Measurements from ENCODE around the gene ZNF474.
"Not testable (repeated sequence)": the region's sequence is repeated elsewhere in the genome, so short reads cannot be mapped to it uniquely, and the experiment has no call there.

ZNF474 gene
- total RNA-seq: 0 to 0.31 (median 0.12) reads per million in 4 donors

DNA sequence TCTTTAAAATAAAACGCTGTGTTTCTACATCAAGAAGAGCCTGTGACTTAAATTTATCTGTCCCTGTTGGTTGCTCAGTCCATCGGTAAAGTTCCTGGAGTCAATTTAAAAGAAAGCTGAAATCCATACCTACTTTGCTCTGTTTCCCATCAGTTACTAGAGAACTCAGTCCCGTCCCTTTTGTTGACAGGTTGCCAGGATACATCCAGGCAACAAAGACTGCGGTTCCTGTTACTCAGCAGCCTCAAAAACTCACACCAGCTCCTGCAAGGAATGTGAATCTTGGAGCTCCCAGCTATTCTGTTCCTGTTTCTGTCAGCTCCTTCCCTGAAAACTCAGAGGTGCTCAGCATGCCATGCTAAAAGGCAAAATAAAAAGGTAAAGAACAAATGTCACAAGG, at the start of gene ZNF474:
ZNF474 (plus strand) TSS at position 241 of the 400 bp plus-strand sequence. CDS start 22,445 bp downstream, outside the sequence.
- no peak for DNase-seq

DNA sequence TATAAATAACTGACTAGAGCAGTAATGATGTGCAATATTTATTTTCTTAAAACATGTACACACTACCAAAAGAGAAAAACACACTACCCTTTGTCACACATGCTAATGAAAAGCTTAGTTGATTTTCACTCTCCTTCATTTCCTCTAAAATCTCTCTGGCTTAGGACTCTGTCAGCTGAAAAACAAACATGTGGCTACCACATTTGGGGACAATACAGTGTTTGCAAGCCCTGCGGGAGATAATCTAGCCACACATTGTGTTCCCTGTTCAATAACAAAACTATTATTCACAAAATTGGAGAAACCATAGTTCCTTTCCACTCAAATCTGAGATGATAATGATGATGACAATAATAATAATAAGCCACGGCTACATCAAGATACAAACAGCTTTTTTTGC, 47.8 kb upstream of the ZNF474 start:
- DNase-seq: no peak

DNA sequence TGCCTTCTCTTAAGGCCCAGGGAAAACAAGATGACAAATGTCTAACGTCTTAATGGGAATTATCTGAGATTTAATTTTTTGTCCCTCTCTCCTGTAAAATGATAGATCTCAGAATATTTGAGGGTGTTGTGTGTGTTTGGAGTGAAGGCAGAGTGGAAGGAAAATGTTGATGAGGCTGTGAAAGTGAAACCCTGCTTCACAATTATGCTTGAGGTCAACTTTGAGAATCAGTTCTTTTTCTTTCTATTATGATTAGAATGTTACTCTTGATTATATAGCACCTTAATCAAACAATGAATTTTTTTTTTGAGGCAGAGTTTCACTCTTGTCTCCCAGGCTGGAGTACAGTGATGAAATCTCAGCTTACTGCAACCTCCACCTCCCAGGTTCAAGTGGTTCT, 45.8 kb upstream of the ZNF474 start:
- DNase-seq: no peak

DNA sequence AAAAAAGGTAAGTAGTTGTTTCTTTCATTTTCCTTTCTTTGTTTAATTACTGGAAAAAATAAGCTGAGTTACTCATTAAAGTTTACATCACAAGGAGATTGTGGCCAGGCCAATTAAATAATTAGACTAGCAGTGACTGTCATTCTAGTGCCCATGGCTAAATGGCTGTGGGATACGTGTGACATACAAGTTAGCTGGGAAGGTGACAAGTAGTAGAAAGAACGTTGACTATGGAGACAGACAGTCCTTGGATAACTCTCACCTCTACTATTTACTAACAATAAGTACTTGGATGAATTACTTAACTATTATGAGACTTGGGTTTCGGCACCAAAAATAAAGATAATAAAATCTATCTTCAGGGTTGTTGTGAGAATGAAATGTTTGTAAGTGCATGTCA, 44.3 kb upstream of the ZNF474 start:
- DNase-seq: no peak

DNA sequence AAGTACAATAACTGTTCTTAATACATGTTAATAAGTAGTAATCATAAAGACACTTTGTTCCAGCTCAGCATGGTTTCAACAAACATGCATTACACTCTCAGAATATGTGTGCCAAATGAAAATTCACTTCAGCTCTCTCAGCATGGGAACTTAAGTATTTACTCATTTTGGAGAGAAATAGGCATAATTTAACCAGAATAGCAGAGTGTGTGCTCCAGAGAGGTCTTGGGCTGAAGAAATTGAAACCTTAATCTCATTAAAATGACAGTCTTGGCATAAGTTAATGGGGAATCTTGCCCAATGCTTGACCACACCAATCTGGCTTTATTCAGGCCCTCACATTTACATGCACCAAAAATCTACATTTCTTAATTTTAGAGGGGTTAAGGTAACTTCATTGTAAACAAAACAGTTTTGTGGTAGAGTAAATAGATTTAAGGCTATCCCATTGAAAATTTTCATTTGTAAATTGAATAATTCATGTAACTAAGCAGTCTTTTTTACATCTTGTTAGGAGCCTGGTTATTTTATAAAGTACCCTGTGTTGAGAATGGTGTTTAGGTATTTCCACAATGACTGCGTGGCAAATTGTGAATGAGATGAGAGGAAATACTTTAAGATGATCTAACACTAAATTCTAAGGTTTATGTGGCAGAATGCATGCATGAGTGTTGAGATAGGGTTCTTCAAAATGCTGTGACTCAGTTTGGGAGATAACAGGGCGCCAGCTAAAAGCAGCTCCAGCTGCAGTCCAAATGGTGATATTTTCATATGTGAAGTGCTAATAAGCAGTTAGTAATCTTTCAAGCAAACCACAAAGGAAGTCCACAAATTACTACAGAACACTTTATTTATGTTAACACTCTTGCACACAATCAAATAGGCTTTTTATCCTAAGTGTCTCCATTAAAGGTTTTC, 40.0 kb upstream of the ZNF474 start:
- no peak for DNase-seq

DNA sequence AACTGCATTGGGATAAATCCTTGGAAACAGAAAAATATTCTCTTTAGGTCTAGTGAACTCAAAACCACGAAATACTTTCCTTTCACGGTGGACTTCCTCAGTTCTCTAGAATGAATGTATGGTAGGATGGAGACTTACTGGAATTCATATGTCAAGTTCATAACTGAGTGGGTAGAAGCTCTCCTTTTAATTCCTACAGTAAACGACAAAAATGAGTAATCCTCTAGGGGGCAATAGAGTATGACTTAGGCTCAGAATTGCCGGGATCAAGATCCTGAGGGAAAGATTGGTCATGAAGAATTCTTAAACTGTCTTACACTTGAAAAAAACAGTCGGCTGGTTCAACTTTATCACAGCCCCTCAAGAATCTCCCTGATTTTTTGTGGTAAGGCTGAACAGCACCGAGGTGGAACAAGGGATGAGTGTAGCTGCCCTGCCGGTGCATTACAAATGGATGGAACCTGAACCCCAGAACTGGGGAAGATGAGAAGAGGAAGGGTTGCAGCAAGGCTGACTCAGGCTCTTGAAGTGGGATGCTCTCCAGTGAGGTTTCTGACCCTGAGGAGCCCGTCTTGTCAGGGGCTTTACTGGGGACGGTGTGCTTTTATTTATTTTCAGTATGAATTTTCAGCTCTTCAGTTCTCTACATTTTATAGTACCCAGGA, 37.3 kb upstream of the ZNF474 start:
- no peak for DNase-seq

DNA sequence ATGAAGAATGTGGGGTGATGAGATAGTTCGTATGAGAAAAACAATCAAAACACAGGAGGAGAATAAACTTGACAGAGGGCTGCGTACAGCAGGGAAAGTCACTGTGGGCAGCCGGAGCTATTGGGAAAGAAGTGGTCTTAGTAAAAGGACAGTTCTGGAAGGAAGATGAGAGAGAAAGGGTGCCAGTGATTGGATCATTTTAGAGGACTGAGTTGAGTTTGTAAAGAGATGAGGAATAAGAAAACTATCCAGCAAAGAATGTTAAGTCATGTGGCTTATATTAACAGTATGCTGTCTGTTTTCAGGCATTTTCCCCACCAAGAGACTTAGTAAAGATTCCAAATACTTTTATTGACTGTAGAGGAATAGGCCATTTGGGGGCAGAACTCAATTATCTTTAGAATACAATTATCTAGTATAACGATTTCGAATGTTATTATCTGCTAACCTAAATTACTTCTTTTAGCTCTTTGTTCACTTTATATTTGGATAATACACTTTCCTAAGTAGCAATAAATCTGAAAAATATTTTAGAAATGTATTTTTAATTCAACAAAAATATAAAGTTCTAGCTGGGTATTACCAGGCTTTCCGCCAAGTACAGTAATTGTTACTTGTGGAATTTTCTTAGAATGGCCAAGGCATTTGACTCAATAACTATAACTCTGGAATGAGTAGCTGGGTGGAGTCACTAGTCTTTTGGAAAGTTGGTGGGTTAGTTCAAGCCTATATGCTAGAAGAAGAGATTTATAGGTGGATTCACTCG, 35.7 kb upstream of the ZNF474 start:
- DNase-seq: no peak

DNA sequence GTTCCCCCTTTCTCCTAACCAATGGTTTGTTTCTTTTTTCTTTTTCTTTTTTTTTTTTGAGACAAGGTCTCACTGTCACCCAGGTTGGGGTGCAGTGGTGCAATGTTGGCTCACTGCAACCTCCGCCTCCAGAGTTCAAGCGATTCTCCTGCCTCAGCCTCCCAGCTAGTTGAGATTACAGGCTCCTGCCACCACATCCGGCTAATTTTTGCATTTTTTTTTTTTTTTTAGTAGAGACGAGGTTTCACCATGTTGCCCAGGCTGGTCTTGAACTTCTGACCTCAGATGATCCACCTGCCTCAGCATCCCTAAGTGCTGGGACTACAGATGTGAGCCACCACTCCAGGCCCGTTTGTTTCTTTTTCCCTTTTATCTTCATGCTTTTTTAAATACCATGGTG, 35.1 kb upstream of the ZNF474 start:
- not testable (repeated sequence) for DNase-seq

DNA sequence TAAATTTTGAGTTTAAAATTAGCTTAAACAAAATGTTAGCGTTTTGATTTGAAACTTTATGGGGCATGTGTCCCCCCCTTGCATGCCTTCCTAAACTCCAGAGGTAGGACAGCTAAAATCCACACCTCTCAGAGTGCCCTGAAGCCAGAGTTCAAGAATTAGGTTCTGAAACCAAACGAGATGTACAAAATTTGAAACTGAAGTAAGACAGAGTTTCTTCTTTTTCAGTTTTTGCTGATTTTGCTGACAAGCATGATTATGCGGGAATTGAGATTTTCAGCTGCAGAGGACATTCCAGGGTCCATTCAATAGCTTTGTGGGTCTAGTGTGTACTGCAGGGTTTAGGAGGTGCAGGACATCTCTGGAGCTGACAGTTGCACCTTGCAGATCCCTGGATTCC, 34.2 kb upstream of the ZNF474 start:
- DNase-seq: no peak

DNA sequence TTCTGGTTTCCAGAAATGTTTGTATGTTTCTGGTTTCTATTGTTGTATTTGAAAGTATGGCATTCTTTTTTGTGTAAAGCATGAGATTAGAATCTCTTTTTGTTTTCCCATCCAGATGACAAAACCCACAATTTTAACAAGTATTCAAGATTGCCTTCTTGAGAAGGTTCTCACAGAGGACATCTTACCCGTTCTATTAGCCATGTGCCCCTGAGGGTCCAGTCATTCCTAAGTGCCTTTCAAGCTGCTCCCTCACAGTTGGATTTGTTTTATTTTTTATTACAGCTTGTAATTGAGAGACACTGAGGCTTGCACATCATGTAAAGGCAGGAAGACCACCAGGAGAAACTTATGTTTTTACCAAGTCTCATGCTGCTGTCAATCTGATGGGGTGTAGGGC, 32.0 kb upstream of the ZNF474 start:
- DNase-seq: no peak

DNA sequence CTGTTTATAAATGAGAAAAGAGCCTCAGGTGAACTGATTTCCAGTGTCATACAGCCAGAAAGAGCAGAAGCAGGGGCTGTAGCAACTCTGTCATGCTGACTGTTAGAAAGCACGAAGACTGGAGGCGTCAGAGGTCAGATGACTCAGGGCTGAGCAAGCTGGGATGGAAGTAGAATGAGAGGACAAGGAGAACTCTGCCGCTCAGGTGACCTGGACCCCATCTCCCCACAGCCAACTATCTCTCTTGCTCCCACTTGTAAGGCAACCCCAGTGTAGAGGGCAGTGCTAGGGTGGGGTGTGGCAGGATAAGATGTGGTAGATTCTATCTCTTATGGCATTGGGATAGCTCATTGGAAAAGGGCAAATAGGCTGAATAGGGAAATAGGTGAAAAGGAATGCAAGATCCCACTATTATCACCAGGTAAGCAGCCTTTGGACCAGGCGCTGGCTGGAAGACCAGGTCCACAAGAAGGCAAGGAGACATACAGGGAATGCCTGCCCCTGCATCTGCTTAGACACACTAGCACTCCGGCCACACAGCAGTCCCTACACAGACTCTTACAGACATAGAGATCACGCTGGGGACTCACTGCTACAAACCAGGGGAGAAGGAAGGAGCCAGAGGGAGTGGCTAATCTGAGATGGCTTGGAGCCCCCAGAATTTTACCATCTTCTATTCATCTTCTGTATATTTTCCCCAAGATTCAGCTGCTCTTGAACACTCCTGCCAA, 30.1 kb upstream of the ZNF474 start:
- no peak for DNase-seq

DNA sequence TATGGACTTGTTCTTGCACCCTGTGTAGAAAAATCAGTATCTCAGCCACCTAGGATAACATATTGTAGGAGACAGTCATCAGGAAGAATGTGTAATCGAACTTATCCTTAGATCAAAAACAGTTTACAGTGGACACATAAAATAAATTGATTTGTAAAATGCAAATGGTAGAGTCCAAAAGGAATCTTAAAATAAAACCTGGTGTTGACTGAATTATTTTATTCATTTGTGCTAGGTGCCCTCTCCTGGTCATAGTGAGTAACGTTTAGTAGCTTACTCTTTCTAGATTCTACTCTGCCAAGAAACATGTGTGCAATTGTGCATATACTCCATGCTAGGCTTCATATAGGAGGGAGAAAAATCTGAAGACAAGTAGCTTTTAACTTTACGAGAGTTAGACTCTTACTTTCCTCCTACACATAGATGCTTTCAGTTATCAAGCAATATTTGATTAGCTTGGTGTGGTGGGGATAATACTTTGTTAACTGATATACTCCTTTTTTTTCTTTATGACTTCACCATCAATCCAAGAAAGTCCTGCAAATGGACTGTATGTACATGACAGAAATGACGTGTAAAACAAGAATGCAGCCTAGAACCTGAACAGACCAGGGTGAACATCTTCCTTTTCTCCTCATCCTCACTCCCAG, 27.6 kb upstream of the ZNF474 start:
- DNase-seq: no peak

DNA sequence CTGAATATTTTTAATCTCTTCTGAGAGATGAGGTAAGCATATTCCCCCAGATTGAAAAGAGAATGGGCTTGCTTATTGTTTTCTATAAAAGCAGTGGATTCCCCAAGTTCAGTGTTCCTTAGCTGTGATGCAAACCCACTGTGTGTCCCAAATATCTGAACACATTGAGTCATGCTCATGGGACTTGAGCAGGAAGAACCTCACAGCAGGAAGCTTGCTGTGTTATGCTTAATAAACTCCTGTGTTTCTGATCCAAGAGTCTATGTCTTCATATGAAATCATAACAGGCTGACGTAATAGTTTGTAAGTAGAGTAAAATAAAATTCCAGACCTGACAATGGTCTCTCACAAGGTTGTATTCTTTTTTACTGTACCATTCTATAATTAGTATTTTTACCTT, 26.5 kb upstream of the ZNF474 start:
- no peak for DNase-seq

DNA sequence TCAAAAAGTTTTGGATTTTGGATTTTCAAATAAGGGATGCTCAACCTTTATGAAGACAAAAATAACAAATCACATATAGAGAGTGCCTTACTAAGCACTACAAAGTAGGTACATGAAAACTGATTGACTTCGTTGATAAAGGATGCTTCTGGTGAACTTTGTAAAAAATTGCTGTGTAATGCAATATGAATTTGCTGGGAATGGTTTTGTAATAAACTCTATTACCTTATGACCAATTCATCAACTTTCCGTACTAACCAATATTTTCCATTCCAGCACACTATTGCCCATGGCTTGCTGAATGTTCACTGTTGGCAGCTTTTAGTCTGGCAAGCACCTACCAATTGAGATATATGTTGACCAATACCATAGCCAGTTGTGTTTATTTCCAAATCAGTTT, 23.4 kb upstream of the ZNF474 start:
- DNase-seq: no peak

DNA sequence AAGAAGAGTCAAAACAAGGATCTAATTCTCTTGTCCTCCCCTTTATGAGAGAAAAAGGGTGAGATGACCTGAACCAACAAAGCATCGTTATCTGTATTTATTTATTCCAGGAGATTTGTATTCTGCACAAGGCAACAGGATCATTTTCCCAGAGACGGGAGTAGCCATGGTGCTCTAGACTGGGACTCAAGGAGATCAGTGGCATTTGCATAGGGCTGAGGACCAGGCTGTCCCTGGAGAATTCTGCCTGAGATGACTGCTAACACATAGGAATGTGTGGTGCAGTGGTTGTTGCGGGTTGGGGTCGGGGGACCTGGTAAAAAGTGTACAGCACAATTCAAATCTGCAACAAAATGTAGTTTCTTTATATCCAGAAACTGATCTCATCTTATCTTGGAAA, 22.3 kb upstream of the ZNF474 start:
- no peak for DNase-seq

DNA sequence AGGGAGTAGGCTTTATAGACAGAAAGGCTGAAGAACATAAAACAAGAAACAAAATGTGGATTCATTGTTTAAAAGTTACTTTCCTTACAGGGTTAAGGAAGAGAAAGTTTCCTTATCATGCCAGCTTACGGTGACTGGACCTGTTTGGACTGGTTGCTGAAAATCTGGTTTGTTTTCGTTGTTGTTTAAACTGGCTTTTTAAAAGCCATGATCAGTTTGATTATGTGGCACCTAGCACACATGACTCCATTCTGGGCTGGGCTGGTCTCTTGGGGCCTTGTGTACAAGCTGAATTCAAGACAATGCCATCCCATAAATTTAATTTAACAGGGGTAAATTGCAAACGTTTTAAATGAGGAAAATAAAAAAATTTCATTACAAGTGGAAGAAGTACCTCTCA, 18.4 kb upstream of the ZNF474 start:
- DNase-seq: no peak

DNA sequence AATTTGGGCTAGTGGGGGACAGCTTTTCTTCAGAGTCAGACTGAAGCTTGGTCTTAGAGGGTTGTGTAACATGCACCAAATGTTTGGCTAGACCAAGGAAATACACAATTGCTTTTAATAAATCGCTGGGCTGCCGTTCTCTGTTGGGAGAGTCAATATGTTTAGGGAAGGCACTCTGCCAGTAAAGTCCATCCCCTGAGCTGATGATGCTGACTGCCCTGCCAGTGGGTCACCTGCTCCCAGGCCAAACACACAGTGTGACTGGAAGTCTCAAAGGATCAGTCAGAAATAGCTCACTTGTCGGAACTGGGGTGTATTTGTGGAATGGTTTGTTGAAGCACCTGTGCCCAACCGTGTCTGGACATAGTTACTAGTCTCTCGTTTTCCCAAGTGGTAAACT, 17.9 kb upstream of the ZNF474 start:
- no peak for DNase-seq

DNA sequence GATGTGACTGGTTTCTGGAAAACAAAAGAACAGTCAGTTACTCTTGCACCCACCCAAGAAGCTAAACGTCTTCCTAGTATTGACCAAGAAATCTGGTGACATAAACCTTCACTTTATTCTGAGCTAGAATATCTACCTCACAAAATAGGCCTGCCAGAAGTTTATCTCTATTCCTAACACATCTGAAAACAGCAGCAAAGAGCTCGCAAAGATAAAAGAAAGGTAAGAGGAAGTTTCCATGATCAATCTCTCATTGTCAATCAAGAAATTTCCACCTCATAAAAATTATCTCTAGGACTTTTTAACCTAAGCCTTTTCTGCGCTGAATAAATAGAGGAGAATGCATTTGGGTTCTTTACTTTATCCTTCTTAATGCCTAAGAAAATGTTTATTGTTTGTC, 17.3 kb upstream of the ZNF474 start:
- no peak for DNase-seq

DNA sequence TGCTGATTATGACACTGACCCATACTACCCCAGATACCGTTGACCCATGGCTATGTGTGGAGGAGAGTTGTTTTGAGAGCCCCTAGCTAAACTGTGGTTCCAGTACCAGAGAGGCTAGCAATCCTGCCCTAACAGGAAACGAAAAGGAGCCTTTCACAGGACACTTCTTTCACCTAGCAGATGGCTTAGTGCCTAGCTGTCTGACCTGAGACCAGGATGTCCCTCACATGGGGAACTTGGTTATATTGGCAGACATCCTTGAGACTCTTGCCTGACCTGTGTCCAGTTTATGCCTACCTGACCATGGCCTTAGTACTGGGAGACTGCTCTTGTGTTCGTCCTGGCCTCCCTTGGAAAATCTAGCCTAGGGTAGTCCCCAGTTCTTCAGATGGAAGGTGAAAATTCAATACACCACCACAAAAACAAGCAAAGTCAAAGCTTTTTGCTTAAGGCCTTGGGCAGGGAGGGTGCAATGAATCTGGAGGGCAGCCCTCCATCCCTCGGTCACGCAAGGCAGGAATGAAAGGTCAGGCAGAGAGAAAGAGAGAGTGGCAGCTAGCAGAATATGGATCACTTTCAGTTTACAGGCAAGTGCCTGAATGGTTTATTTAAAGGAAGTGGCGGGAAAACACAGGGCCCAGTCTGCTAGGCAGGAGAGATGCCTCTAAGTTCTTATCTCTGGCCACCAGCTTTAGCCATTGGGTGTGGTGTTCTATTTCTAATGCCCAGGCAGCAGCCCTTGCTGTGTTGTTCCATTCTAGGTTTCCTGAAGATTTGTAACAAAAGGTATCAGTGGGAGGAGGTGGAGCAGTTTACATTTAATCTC, 16.4 kb upstream of the ZNF474 start:
- no peak for DNase-seq

DNA sequence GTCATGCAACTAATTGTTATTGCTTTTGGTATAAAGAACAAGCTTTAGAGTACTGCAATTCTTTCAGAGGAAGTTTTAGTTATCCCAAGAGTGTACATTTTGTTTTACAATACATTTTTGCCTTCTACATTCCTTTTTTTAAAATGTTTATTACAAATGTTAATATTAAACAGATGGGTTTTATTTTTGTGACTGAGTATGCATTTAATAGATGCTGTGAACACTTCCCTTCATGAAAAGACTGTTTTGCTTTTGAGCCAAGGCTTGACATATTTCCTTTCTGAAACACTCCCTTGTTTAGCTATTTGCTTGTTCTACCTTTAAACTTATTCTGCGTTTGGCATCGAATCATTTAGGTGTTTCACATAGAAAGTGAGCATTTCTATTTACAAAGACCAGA, 14.8 kb upstream of the ZNF474 start:
- no peak for DNase-seq

DNA sequence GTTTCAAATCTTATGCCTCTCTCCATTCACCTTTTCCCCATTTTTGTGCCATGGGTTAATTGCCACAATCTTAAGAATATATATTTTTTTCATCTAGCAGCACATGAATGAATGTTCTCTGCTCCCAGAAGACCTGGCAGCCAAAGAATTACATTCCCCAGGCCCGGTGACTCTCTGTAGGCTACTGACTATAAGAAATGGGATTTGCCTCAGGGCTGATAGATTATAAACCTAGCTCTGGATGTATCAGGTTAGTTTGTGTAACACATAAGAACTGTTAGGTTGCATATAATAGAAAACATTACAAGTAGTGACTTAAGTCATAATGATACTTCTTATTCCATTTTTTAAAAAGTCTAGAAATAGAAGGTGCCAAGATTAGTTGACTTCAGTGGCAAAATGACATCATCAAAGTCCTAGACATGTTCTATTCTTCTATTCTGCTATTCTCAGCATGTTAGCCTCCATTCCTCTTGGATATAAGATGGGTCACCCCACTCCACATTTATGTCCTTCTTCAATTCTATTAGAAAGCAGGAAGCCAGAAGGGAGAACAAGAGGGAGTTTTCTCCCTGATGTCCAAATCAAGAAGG, 10.9 kb upstream of the ZNF474 start:
- no peak for DNase-seq
